Measurements from ENCODE around the gene ARHGAP44. TPM values are rescaled to one million over a fixed set of nuclear protein-coding genes. Genes with fewer than 3 reads are reported as not detected.

Gene ARHGAP44
- total RNA-seq, 1 experiment from 2014 or later: 9.9 TPM

- Histone ChIP-seq H4K8ac (replicated peaks; ENCODE audit: insufficient read length, low read depth, low read length) (no peak overlapping the region), H2BK120ac (ENCODE audit: low read depth, low read length, poor library complexity, severe bottlenecking) (no peak overlapping the region), H3K79me1 (ENCODE audit: insufficient read depth, low read depth, low read length, poor library complexity, severe bottlenecking) (no peaks in the 10 kb centered on the region), H3T11ph (ENCODE audit: low read length) (no peak overlapping the region), H4K5ac (ENCODE audit: insufficient read length, low read depth, low read length) (no peak overlapping the region), H2BK12ac (ENCODE audit: insufficient read length, low read depth, low read length) (no peak overlapping the region), H3K4ac (ENCODE audit: low read depth, low read length) (no peak overlapping the region), H3K56ac (ENCODE audit: insufficient read length, low read depth, low read length) (no peak overlapping the region), H3K18ac (ENCODE audit: insufficient read length, low read depth, low read length) (no peak overlapping the region), H3K9me3 (ENCODE audit: control insufficient read depth, low read depth, low read length) (no peaks in the 10 kb centered on the region), H2BK5ac (ENCODE audit: insufficient read length, low read length) (no peak overlapping the region), H3K4me1 (ENCODE audit: insufficient read depth, low read length) (no peaks in the 10 kb centered on the region), H3K79me2 (ENCODE audit: insufficient read depth, low read length) (no peaks in the 10 kb centered on the region), H3K27me3 (ENCODE audit: insufficient read depth, low read length) (no peaks in the 10 kb centered on the region), H4K20me1 (ENCODE audit: control insufficient read depth, insufficient read depth, insufficient read length) (no peaks in the 10 kb centered on the region), H3K27ac (ENCODE audit: insufficient read length, low read depth, low read length) (no peak overlapping the region), H2BK20ac (ENCODE audit: low read depth, low read length, poor library complexity, severe bottlenecking) (no peak overlapping the region), H3K14ac (ENCODE audit: insufficient read depth, low read length) (no peak overlapping the region; the same call in 1 of the 2 replicates), H3K23ac (ENCODE audit: insufficient read length, low read depth, low read length) (no peak overlapping the region), H3K4me2 (ENCODE audit: insufficient read depth, insufficient read length, low read length) (no peak overlapping the region), H2AFZ (ENCODE audit: low read length) (no peak overlapping the region), H3K23me2 (ENCODE audit: insufficient read length, low read depth, low read length, poor library complexity, severe bottlenecking) (no peaks in the 10 kb centered on the region), H2AK5ac (ENCODE audit: insufficient read length, low read length) (no peak overlapping the region), H4K91ac (ENCODE audit: insufficient read length, low read depth, low read length) (no peak overlapping the region), H3K9ac (ENCODE audit: extremely low read depth, insufficient read length, low read length) (no peak overlapping the region), H2BK15ac (ENCODE audit: low read depth, low read length) (no peak overlapping the region)
- 0 out of 4 replicates have a peak, but pooled peaks cover 0 to 2% of the 10 kb centered on the region in 2 experiments for H3K4me1 Mint-ChIP-seq
- no CpG with 5 or more reads among the region's 19 CpGs for WGBS (ENCODE audit: extremely low coverage, insufficient read length, low lambda C conversion rate)
- H3K27ac Mint-ChIP-seq: peak overlapping the region in 1 of 3 experiments; percentile 28; a peak in 1 of 7 replicates
- peaks cover 35 to 99% (median 89%) of the 10 kb centered on the region in 3 experiments for H3K36me3 Mint-ChIP-seq (ENCODE audit: insufficient read depth in 1 of 3, low read depth in 3 of 3)
- no peak for DNase-seq
- H3K4me3 Mint-ChIP-seq: no peak overlapping the region
- no peaks in the 10 kb centered on the region for H3K9me3 Mint-ChIP-seq
- TF ChIP-seq CTCF (conservative IDR thresholded peaks at IDR 0.05): no peak
- peaks cover 2% of the 10 kb centered on the region; the same call in 1 of the 2 replicates for H3K27me3 Mint-ChIP-seq (ENCODE audit: low read depth)
Observed at GRCh38 chr17:12994341-12995074, 205.2 kb downstream of the ARHGAP44 start.
